H4 (cell line): ENCODE measurements around the gene SUPT4H1. TPM values are rescaled to one million over a fixed set of nuclear protein-coding genes. Genes with fewer than 3 reads are reported as not detected.

Source experiments
- DNase-seq: peaks from one replicate; pipeline ENCODE4 v3.0.0-alpha.2; 2015; ENCODE audit warnings: low spot score
- total RNA-seq: library from RNA; depleted of rRNA; stranded (reverse); fragments of >200 nt; shearing (Covaris generic); gene quantifications from 2 replicates; pipeline ENCODE4 v1.2.3, GENCODE V29; 2014

SUPT4H1 gene
- total RNA-seq, 1 experiment from 2014 or later = 99.9 TPM

- peak; percentile 84 for DNase-seq
Measured at GRCh38 chr17:58317421-58318064, 34.5 kb downstream of the SUPT4H1 start.

DNA sequence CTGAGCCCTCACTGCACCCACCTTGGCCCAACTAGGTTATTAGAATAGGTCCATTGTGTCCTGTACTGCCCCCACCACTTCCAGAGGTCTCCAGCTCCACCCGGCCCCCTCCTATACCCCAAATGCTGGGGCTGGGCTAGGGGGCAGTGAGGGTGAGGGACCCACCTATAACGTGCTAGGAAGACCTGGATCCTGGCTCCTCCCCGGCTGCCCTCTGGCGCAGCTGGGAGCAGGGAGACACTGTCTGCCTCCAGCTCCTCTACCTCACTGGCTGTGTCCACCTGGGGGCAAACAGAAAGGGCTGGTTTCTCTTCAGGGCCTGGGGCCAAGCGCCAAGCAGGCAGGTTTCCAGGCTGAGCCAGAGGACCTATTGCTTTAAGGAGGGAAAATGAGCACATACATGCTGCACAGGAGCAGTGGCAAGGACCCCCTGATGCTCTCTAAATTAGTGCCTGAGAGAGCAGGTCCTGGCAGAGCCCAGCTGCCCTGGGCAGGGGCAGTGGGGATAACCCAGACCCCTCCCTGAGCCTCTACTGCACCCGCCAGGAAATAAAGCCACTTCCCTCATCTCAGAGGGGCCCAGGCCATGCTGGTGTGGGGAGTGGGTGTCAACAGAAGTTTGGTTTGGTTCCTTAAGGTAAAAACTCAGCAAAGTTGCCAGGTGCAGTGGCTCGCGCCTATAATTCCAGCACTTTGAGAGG, 35.6 kb downstream of the SUPT4H1 start:
- no peak for DNase-seq

GRCh38 chr17:58315750-58316149, 36.3 kb downstream of the SUPT4H1 start:
- no peak for DNase-seq

GRCh38 chr17:58315281-58315711, 36.7 kb downstream of the SUPT4H1 start:
- no peak for DNase-seq

DNA sequence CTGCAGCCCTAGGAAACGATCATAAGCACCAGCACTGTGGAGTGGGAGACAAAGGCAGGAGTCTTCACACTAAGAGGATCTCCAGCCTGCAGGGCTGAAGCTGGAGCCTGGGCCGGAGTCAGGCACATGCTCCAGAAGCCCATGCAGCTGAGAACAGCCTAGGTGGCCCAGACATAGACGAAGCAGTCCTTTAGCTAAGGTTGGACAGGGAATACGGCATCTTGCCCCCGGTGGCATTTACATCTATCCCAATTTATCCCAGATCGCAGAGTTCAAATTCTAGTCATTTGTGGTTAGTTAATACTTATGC, 37.3 kb downstream of the SUPT4H1 start:
- no peak for DNase-seq

GRCh38 chr17:58313815-58314705, 37.9 kb downstream of the SUPT4H1 start:
- DNase-seq = no peak

- DNase-seq = no peak
Measured at GRCh38 chr17:58312829-58313228, 39.2 kb downstream of the SUPT4H1 start.

- DNase-seq = no peak
Measured at GRCh38 chr17:58312021-58312630, 39.9 kb downstream of the SUPT4H1 start.

GRCh38 chr17:58311429-58311894, 40.5 kb downstream of the SUPT4H1 start:
- DNase-seq = no peak

DNA sequence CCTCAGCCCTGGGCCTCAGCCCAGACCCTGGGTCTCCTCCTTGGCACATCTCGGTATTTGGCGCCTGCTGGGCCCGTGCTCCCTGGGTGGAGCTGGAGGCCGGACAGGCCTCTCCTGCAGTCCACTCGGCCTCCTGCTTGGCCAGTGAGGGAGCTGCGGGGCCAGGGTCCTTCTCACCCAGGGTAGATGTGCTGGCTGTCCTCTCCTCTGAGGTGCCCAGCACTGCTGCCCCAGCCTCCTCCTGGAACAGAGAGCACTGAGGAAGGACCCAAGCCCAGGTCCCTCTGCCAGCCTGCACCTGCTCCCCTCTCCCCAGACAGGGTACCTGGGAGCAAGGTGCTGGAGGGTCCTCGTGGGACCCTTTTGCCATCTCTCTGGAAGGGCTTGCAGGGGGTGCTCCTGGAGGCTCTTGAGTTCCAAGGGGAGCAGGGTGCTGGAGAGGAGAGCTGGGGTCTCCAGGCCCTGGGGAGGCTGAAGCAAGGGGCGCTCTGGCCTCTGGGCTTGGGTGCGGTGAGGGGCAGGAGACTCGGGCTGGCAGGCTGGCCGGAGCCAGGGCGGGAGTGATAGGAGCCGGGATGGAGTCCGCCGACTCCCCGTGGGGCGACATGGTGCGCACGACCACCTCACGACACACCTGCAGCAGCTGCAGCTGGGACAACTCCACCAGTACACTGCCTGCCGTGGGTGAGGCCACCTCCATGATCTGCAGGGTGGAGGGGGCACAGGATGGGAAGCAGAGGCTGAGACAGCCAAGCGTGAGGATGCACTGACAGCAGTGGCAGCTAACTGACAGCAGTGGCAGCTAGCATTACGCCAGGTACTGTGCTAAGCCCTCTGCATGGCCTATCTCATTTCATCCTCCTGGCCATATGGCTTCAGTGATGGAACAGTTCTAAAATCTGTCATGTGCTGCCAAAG, 41.2 kb downstream of the SUPT4H1 start:
- no peak for DNase-seq

- no peak for DNase-seq
Measured at GRCh38 chr17:58309918-58310259, 42.1 kb downstream of the SUPT4H1 start.

- DNase-seq = no peak
Measured at GRCh38 chr17:58308985-58309917, 42.8 kb downstream of the SUPT4H1 start.

GRCh38 chr17:58308173-58308984, 43.6 kb downstream of the SUPT4H1 start:
- no peak for DNase-seq

- DNase-seq = no peak
Measured at GRCh38 chr17:58307468-58308172, 44.4 kb downstream of the SUPT4H1 start.

GRCh38 chr17:58306131-58306951, 45.7 kb downstream of the SUPT4H1 start:
- no peak for DNase-seq

DNA sequence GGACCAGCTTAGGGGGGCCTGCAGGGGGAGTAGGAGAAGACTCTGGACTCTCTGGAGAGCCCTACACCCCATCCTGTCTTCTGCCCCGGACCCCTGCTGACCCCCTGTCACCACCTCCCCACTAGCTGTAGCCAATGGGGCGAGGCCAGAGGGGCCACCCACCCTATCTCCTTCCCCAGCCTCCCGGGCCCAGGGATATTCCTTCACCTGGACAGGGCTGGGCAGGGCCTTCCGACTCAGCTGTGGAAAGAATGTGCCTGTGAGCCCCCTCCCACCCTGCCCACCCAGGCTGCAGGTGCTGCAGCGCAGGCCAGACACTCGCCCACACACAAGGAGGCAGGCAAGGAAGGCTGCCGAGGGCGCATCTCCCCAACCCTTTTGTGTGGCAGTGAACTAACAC, 46.4 kb downstream of the SUPT4H1 start:
- no peak for DNase-seq

- no peak for DNase-seq
Measured at GRCh38 chr17:58304750-58305486, 47.1 kb downstream of the SUPT4H1 start.
